VCaP (cell line): ENCODE measurements around the gene SELENOP.

Source experiments
- H3K27ac ChIP-seq: fragments of 450-650 bp; 2 replicates; pipeline ENCODE4 v1.5.1; 2017
- CTCF ChIP-seq: fragments of 450-650 bp; conservative IDR thresholded peaks from 2 replicates; pipeline ENCODE4 v1.5.1; 2017; ENCODE audit warnings: mild to moderate bottlenecking, moderate library complexity

Gene SELENOP

GRCh38 chr5:42751044-42751443 lies 60.6 kb downstream of the SELENOP start:
- TF ChIP-seq CTCF, result no peak
- H3K27ac ChIP-seq, result peak overlapping the region; percentile 34

- peak overlapping the region; percentile 34 for H3K27ac ChIP-seq
- TF ChIP-seq CTCF, result no peak
Observed at GRCh38 chr5:42750507-42750906, 61.2 kb downstream of the SELENOP start.
